ENCODE data around the gene PER1.

DNA sequence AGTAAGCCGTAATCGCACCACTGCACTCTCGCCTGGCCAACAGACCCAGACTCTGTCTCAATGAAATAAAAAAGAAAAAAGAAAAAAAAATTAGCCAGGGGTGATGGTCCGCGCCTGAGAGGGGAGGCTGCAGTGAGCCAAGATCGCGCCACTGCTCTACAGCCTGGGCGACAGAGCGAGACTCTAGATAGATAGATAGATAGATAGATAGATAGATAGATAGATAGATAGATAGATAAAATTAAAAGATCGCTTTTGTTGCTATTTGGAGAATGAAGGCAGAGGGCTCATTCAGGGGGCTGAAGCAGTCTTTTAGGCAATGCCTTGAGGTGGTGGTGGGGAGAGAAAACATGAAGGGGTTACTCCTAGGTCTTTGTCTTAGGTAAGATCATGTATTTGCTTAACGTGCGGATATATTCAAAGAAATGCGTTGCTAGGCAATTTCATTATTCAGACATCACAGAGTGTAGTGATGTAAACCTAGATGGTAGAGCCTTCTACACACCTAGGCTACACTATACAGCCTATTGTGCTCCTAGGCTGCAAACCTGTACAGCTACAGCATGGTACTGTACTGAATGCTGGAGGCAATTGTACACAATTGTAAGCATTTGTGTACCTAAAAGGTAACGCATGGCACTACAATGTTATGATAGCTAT is 23.9 kb downstream of the PER1 start:
- TF ChIP-seq, protein P1, sequence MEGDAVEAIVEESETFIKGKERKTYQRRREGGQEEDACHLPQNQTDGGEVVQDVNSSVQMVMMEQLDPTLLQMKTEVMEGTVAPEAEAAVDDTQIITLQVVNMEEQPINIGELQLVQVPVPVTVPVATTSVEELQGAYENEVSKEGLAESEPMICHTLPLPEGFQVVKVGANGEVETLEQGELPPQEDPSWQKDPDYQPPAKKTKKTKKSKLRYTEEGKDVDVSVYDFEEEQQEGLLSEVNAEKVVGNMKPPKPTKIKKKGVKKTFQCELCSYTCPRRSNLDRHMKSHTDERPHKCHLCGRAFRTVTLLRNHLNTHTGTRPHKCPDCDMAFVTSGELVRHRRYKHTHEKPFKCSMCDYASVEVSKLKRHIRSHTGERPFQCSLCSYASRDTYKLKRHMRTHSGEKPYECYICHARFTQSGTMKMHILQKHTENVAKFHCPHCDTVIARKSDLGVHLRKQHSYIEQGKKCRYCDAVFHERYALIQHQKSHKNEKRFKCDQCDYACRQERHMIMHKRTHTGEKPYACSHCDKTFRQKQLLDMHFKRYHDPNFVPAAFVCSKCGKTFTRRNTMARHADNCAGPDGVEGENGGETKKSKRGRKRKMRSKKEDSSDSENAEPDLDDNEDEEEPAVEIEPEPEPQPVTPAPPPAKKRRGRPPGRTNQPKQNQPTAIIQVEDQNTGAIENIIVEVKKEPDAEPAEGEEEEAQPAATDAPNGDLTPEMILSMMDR (IDR thresholded peaks at IDR 0.05), result no peak
- no peak for TF ChIP-seq POLR2AphosphoS5 (IDR thresholded peaks at IDR 0.05)
- no peak for TF ChIP-seq EP300 (IDR thresholded peaks at IDR 0.05)

Measured in sigmoid colon (tissue), 4 donors.